Measurements from ENCODE around the gene HELZ.

DNA sequence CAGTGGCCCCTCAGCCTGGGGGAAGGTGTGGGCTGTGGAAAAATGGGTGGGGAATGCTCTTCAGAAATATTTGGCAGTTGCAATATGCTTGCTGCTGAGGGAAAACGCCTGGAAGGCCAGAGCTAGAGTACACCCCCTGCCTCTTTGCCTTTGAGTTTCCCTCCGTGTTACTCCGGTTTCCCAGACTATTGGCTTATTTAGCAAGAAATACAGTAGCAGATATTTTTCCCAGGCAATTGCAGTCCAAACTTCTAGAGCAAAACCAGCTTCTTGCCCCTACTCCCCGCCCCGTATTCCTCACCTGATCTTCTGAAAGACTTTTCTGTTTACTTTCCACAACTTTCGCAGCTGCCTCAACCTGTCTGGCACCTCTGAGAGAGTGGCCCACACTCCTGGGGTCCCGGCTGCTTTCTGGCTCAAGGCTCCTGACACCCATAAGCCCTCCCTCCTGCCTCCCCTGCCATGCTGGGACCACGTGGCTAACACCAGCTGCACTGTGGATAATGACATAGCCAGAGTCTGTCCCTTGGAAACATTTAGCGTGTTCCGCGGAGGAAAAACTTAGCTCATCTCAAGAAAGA is 45.8 kb upstream of the HELZ start:
- TF ChIP-seq, protein P1, sequence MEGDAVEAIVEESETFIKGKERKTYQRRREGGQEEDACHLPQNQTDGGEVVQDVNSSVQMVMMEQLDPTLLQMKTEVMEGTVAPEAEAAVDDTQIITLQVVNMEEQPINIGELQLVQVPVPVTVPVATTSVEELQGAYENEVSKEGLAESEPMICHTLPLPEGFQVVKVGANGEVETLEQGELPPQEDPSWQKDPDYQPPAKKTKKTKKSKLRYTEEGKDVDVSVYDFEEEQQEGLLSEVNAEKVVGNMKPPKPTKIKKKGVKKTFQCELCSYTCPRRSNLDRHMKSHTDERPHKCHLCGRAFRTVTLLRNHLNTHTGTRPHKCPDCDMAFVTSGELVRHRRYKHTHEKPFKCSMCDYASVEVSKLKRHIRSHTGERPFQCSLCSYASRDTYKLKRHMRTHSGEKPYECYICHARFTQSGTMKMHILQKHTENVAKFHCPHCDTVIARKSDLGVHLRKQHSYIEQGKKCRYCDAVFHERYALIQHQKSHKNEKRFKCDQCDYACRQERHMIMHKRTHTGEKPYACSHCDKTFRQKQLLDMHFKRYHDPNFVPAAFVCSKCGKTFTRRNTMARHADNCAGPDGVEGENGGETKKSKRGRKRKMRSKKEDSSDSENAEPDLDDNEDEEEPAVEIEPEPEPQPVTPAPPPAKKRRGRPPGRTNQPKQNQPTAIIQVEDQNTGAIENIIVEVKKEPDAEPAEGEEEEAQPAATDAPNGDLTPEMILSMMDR (conservative IDR thresholded peaks at IDR 0.05 in 1 of 2, IDR thresholded peaks at IDR 0.05 in 1 of 2; ENCODE audit: extremely low read depth in 1 of 2, insufficient read depth in 1 of 2, low read depth in 1 of 2, low read length in 2 of 2), result no peak
- TF ChIP-seq EZH2 (IDR thresholded peaks at IDR 0.05; ENCODE audit: borderline replicate concordance, low read length), result no peak

Measured in mammary epithelial cell (primary cell).